Smooth muscle cell (in vitro differentiated cells): ENCODE measurements around the gene SEC24D. TPM values are rescaled to one million over a fixed set of nuclear protein-coding genes. Genes with fewer than 3 reads are reported as not detected.

ENCODE experiments used
- DNase-seq: peaks from one replicate; lab custom pipeline; 2025; ENCODE audit not compliant: unreplicated experiment; lab: John Stamatoyannopoulos, UW
- H2AFZ ChIP-seq: fragments of 200-600 bp; sonication (generic); 2 replicates; pipeline ENCODE4 v1.6.0; 2016; ENCODE audit warnings: antibody characterized with exemption, low read depth, mild to moderate bottlenecking
- H3F3A ChIP-seq: fragments of 200-600 bp; sonication (generic); 2 replicates; pipeline ENCODE4 v1.6.0; 2017; ENCODE audit warnings: antibody characterized with exemption, low read depth
- H3K27ac ChIP-seq: fragments of 200-600 bp; sonication (generic); 2 replicates; pipeline ENCODE4 v1.5.1; 2016; ENCODE audit warnings: low read depth, mild to moderate bottlenecking
- H3K27me3 ChIP-seq: fragments of 200-600 bp; sonication (generic); 2 replicates; pipeline ENCODE4 v1.6.1; 2016; ENCODE audit warnings: low read depth, mild to moderate bottlenecking
- H3K36me3 ChIP-seq: fragments of 200-600 bp; sonication (generic); 2 replicates; pipeline ENCODE4 v1.5.1; 2016; ENCODE audit warnings: low read depth
- H3K4me1 ChIP-seq: fragments of 200-600 bp; sonication (generic); 2 replicates; pipeline ENCODE4 v1.5.1; 2016; ENCODE audit warnings: low read depth
- H3K4me2 ChIP-seq: fragments of 200-600 bp; sonication (generic); 2 replicates; pipeline ENCODE4 v1.6.0; 2016; ENCODE audit warnings: mild to moderate bottlenecking
- H3K4me3 ChIP-seq: fragments of 200-600 bp; sonication (generic); 2 replicates; pipeline ENCODE4 v1.5.1; 2016; ENCODE audit warnings: mild to moderate bottlenecking
- H3K79me2 ChIP-seq: fragments of 200-600 bp; sonication (generic); 2 replicates; pipeline ENCODE4 v1.6.0; 2016; ENCODE audit warnings: low read depth, mild to moderate bottlenecking
- H3K9ac ChIP-seq: fragments of 200-600 bp; sonication (generic); 2 replicates; pipeline ENCODE4 v1.6.0; 2016; ENCODE audit warnings: low read depth
- H3K9me3 ChIP-seq: fragments of 200-600 bp; sonication (generic); replicated peaks from 2 replicates; pipeline ENCODE4 v1.5.1; 2016; ENCODE audit warnings: low read depth
- H4K20me1 ChIP-seq: fragments of 200-600 bp; sonication (generic); 2 replicates; pipeline ENCODE4 v1.6.0; 2016; ENCODE audit warnings: low read depth
- WGBS: methylation state at CpG from one replicate; pipeline ENCODE4 v1.1.7; 2016; ENCODE audit warnings: low lambda C conversion rate; 5-methylcytosine and 5-hydroxymethylcytosine counted together
- polyA plus RNA-seq: library from polyadenylated mRNA; unstranded; fragments of >200 nt; fragmentation: Nextera tagmentation; extraction: Ambion mirVana; gene quantifications from 2 replicates; pipeline ENCODE4 v1.2.1, GENCODE V29; 2016
- total RNA-seq: library from RNA; depleted of rRNA; stranded (reverse); fragments of >200 nt; gene quantifications from 2 replicates; pipeline ENCODE4 v1.2.3, GENCODE V29; 2014
- TF ChIP-seq, protein P1 (sequence below): fragments of 200-600 bp; sonication (generic); IDR thresholded peaks from 2 replicates; pipeline ENCODE4 v1.5.1; 2017; ENCODE audit warnings: borderline replicate concordance, mild to moderate bottlenecking, antibody characterized with exemption; ENCODE audit not compliant: insufficient read depth, poor library complexity, severe bottlenecking

The SEC24D gene
- total and polyA plus RNA-seq, 2 experiments from 2014 or later = 163 to 237 TPM

DNA sequence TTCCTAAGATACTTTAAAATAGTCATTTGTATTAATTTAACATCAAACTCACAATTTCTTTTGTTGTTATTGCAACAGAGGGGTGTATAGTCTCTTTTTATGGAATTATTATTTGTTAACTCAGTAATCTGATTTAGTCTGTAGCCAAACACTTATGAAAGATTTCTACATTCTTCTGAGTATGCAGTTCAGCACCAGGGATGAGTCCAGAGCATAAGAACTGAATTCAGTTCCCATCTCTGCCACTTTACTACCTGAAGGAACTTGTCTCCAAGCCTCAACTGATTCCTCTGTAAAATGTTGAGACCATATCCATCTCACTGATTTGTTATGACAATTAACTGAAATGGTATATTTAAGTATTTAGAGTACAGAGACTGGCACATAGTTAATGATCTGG is 105.2 kb downstream of the SEC24D start:
- TF ChIP-seq, protein P1, sequence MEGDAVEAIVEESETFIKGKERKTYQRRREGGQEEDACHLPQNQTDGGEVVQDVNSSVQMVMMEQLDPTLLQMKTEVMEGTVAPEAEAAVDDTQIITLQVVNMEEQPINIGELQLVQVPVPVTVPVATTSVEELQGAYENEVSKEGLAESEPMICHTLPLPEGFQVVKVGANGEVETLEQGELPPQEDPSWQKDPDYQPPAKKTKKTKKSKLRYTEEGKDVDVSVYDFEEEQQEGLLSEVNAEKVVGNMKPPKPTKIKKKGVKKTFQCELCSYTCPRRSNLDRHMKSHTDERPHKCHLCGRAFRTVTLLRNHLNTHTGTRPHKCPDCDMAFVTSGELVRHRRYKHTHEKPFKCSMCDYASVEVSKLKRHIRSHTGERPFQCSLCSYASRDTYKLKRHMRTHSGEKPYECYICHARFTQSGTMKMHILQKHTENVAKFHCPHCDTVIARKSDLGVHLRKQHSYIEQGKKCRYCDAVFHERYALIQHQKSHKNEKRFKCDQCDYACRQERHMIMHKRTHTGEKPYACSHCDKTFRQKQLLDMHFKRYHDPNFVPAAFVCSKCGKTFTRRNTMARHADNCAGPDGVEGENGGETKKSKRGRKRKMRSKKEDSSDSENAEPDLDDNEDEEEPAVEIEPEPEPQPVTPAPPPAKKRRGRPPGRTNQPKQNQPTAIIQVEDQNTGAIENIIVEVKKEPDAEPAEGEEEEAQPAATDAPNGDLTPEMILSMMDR = no peak
- Histone ChIP-seq H3K9me3 (no peaks in the 10 kb centered on the region), H3K9ac (no peak overlapping the region), H3K4me1 (no peaks in the 10 kb centered on the region), H4K20me1 (peaks cover 91% of the 10 kb centered on the region), H3K27ac (no peak overlapping the region), H3K4me3 (no peak overlapping the region), H3K27me3 (no peaks in the 10 kb centered on the region), H3K36me3 (peaks cover 54% of the 10 kb centered on the region), H3K79me2 (peaks cover 12% of the 10 kb centered on the region), H3F3A (peaks cover 24% of the 10 kb centered on the region), H3K4me2 (no peak overlapping the region), H2AFZ (no peak overlapping the region)
- DNase-seq = no peak

DNA sequence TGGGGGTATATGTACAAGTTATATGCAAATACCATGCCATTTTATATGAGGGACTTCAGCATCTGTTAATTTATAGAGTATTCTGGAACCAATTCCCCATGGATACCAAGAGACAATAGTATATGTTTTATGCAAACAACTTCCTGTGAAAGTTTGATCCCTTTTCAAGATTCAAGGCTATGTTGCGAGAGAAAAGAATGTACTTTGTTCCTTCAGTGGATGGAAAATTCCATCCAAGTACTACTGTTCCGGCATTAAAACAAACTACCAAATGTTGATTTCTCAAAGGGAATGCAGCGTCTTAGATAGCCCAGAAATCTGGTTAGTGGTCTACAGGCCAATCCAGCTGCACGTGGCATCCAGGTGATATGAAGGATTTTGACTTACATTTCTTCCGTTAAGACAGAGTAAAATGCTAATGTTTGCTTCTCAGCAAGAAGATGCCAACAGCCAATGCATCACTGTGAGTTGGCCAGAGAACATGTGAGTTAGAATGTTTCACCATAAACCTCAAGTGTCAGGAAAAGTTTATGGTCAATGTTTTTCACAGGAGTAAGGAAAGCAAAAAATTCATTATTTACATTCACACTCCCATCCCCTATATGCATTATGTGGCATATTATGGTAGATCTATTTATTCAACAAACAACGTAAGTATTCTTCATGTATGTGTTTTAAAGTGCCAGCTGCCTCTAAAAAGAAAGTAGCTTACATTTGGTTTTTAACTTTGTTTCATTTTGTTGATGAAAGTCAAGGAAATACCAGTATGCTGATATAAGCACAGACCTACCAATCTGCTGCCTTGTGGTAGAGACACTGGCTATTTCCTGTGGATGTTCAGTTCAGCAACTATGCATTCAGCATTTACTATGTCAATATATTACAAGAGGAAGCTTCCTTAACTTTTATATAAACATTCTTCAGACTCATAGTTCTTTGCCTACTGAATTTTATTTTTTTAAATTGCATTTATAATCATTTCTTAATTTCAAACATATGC is 106.3 kb downstream of the SEC24D start:
- Histone ChIP-seq H3F3A (peaks cover 26% of the 10 kb centered on the region), H3K4me2 (no peak overlapping the region), H3K79me2 (peaks cover 6% of the 10 kb centered on the region), H3K9ac (no peak overlapping the region), H3K4me3 (no peak overlapping the region), H3K36me3 (peaks cover 53% of the 10 kb centered on the region), H3K27ac (peak overlapping the region; percentile 4), H3K27me3 (no peaks in the 10 kb centered on the region), H3K4me1 (no peaks in the 10 kb centered on the region), H3K9me3 (no peaks in the 10 kb centered on the region), H4K20me1 (peaks cover 93% of the 10 kb centered on the region), H2AFZ (no peak overlapping the region)
- DNase-seq = no peak
- TF ChIP-seq, protein P1 = no peak
- 93% methylated on average over 6 of the region's 6 CpGs for WGBS

DNA sequence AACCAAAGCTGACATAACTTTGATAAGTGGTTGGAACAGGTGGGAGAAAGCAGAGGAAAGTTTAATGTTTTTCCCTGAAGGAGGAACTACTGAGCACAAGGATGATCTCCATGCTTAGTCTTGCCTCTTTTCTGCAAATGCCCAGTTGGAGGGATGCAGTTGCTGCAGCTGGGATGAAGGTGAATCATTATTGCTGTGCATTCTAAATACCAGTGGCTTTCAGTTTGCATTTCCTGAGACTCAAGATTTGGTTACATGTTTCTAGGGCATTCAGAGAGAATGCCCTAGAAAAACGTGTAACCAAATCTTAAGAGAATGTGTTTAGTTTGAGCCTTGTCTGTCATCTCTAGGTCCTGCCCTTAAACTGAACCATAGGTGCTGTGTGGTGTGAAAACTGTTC is 108.6 kb downstream of the SEC24D start:
- TF ChIP-seq, protein P1 = no peak
- Histone ChIP-seq H3K4me3 (no peak overlapping the region), H3F3A (peaks cover 33% of the 10 kb centered on the region), H3K4me1 (no peaks in the 10 kb centered on the region), H3K27me3 (no peaks in the 10 kb centered on the region), H4K20me1 (peaks cover 86% of the 10 kb centered on the region), H3K36me3 (peaks cover 45% of the 10 kb centered on the region), H3K4me2 (no peak overlapping the region), H3K9me3 (no peaks in the 10 kb centered on the region), H3K27ac (no peak overlapping the region), H3K9ac (no peak overlapping the region), H2AFZ (no peak overlapping the region), H3K79me2 (no peaks in the 10 kb centered on the region)
- no peak for DNase-seq
- WGBS = 87% methylated on average over 1 of the region's 1 CpG

DNA sequence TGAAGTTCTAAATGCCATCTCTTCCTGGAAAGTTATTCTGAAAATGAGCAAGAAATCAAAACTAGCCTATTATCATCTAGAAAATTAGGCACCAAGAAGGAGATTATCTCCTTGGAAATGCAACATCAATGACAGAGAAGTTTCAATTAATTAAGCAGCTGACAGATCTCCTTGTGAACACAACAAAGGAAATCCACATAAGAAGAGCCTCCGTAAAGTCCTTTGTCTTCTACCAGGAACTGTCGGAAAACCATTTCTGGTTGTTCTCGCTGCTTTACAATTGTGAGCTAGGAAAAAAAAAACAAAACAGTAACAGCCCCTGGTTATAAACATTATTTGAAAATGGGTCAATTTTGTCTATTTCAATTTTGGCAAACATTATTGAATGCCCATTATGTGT is 112.6 kb downstream of the SEC24D start:
- 95% methylated on average over 3 of the region's 3 CpGs for WGBS
- H3K36me3 ChIP-seq = peaks cover 25% of the 10 kb centered on the region
- H3F3A ChIP-seq = peaks cover 63% of the 10 kb centered on the region
- peaks cover 57% of the 10 kb centered on the region for H4K20me1 ChIP-seq
- H3K79me2 ChIP-seq = no peaks in the 10 kb centered on the region
- TF ChIP-seq, protein P1 = no peak
- H3K9ac ChIP-seq = no peak overlapping the region
- no peak for DNase-seq
- H3K4me2 ChIP-seq = no peak overlapping the region
- H2AFZ ChIP-seq = no peak overlapping the region
- H3K27ac ChIP-seq = no peak overlapping the region
- H3K27me3 ChIP-seq = no peaks in the 10 kb centered on the region
- H3K9me3 ChIP-seq = no peaks in the 10 kb centered on the region
- H3K4me3 ChIP-seq = no peak overlapping the region
- H3K4me1 ChIP-seq = no peaks in the 10 kb centered on the region
